GM21367 (cell line): ENCODE data around the gene FOXJ3.

ENCODE experiments used
- ATAC-seq: cut with Tn5 transposase; IDR thresholded peaks from one replicate; pipeline ENCODE4 v1.9.1; 2021; ENCODE audit not compliant: unreplicated experiment

The FOXJ3 gene

DNA sequence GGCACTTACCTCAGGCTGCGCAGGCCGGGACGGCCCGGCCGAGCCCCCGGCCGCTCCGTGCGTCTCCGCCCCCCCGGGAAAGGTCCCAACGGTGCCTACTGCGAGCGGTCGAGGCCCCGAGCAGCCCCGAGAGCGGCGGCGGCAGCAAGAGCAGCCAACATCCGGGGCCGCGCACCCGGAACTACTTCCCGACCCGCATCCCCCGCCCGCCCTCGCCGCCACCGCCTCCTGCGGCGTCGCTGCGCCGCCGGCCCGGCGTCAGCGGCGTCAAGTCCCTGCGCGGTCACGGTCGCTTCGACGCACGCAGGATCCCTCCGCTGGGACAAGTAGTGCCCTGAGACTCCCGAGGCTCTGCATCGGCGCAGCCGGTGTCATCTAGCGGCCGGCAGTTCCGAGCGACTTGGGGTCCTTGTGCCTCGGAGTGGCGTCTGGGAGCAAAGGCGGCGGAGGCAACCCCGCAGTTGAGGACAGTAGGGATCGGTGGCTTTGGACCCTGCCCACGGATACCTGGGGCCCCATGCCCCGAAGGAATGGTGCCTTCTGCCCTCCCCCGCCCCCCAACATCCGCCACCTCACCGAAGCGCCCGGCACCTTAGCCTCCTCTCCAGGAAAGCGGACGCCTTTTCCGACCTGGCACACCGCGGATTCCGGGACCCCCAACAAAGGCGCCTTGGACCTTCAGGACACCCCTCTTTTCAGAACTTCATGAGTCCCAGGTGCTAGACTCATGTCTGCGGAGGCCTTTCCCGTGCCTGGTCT is at the start of gene FOXJ3:
FOXJ3 (minus strand) TSS at position 186 of the 759 bp plus-strand sequence. CDS start 24,142 bp downstream, outside the sequence.
- peak; percentile 64 for ATAC-seq

DNA sequence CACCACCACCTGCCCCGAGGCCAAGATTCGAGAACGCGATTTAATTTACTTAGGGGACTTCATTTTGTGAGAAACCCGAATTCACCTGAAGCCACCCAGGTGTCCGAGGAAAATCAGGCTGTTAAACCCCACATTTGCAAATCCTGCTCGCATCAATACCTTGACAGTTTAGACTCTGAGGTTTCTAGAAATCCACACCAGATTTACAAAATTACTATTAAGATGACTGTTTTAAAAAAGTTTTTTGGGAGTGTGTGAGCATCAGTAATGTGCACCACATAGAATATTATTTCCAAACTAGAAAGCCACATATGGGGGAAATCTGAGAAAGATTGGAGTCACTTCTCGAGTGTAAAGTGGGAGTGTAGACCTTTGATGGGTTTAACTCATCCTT is 46.2 kb upstream of the FOXJ3 start:
- no peak for ATAC-seq

DNA sequence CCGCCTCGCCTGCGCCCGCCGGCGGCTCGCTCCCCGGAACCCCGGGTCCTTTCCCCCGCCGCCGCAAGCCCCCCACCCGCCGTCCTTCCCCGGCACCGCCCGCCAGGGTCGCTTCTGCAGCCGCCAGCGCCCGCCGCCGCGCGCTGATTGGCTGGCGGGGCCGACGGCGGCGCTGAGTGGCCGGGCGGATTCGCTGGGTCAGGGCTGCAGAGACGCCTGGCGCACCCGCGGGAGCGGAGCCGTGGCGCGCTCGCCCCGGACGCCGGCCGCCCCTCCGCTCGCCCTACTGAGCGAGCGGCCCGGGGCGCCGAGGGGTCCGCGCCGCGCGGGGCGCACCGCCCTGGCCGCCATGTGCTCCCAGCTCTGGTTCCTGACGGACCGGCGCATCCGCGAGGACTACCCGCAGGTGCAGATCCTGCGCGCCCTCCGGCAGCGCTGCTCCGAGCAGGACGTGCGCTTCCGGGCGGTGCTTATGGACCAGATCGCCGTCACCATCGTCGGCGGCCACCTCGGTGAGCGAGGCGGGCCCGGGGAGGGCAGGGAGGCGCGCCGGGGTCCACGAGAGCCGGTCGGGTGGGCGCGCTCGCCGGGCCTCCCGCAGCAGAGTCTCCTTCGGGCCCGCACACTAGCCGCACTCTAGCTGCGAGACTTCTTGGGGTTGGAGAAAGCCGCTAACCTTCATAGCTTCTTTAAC is 45.7 kb upstream of the FOXJ3 start, which contains the start of gene RIMKLA:
RIMKLA (plus strand) TSS at position 207 of the 694 bp plus-strand sequence; CDS start at position 350, 143 bp downstream.
- peak; percentile 69 for ATAC-seq

DNA sequence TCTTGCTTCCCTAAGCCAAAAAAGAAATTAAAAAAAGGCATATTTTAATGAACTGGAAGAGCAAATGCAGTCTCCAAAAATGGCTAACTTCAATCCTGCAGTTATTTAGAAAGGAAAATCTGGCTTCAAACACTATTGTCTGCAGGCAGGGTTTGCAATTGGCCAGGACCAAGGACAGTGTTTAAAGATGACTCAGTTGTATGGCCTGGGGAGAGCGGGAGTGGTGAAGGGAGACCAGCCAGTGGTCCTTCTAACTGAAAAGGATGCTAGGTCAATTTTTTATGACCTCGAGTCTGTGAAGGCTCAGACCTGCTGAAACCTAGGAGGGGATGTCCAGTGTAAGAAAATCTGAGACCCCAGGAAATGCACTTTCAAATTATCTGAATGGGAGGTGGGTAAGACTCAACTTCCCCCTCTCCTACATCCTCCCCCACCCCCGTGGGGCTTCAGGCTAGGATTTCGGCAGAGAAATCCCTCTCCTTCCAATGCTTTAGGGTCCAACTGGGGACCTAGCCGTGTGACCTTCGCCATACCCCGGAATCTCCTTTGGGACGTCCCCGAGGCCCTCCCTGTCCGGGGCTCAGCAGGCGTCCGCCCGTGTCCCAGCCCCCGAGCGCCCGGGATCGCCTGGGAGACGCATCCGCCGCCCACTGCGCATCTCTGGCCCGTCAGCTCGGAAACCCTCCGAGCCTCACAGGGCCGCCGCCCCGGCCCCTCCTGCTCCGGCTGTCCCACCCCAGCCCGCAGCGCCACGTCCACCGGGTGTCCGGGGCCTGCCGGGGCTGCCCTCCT is 45.0 kb upstream of the FOXJ3 start:
- peak; percentile 35 for ATAC-seq

DNA sequence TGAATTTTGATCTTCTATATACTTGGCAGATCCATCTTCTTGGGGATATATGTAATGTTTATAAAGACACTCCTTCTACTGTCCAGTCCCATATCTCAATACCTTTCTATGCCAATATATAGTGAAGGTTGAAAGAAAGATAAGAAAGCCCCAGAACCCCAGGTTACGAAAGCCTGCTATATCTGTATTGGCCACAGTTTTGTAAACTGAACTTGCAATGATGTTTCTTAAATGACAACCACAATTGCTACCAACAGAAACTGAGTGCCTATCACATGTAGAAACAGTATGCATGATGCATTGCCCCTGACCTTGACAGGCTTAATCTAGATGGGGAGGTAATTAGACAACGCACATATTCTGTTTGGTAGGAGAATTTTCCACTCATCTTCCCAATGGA is 37.8 kb upstream of the FOXJ3 start:
- no peak for ATAC-seq

DNA sequence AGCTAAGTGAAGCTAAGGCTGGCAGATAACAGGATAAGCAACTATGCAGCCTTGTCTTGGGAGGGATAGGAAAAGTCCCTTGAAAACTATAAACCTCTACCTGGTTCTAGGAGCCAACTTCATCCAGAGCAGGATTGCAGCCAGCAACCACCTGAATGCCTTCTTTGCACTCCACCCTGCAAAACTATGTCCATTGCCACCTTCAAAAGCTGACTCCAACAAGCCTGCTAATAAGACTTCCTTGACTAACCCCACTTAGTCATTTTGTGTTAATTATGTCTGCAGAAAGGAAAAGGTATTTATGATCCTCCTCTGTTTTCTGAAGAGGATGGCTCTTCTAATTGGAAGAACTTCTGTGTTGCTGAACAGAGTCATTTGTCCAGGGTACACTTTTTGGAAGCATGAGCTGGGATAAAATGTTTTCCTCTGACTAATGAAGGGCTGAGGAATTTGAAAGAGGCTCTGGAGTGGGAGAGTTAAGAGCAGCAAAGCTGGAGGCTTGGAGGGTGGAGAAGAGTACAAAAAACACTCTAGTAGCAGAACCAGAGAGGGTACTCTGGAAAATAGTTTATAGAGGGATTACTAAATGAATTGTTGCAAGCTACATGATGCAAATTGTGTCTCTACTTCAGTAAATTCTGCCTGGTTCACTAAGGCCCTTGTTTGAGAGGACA is 36.0 kb upstream of the FOXJ3 start:
- ATAC-seq, result no peak

DNA sequence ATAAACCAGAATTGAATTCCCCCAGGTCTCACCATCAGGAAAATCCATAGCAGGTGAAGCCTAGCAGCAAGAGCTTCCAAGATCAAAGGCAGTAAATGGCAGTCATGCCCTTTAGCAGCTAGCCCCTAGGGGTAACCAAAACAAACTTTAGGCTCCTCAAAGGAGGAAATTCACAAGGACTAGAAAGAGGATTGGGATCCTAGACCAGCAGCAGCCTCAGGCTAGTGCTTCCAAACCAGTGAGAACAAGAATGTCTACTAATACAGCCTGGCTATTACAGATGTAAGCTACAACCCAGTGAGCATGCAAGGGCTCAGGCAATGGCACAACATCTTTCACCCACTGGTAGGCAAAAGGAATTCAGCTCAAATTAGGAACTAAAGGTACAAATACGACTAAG is 34.4 kb upstream of the FOXJ3 start:
- no peak for ATAC-seq

DNA sequence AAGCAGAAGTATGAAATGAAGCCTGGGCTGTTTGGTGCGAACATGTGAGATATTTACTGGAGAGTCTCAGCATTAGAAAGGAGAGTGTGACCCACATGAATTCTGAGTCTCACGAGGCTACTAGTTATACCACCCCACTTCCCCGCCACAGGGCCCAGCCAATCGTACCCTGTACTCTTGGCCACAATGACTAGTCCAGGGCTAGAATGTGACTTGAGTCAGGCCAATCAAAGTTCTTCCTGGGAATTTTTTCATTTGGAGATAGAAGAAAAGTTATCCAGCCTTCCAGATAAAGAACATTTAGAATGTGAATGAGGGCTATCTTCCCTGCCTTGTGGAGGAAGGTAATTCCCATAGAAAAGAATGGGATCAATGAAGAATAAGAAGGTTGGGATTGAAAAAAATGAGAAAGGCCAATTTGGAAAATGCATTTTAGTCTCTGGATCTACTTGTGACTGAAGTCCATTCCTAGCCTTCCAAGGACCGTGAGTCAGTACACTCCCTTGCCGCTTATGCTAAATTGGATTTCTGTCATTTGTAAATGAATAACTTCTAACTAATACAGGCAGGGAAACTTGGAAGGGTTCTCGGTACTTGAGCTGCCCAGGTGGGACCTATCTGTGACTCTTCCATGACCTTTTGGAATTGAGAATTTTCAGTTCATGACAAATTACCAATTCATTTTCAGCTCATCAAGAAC is 33.2 kb upstream of the FOXJ3 start:
- ATAC-seq, result no peak

DNA sequence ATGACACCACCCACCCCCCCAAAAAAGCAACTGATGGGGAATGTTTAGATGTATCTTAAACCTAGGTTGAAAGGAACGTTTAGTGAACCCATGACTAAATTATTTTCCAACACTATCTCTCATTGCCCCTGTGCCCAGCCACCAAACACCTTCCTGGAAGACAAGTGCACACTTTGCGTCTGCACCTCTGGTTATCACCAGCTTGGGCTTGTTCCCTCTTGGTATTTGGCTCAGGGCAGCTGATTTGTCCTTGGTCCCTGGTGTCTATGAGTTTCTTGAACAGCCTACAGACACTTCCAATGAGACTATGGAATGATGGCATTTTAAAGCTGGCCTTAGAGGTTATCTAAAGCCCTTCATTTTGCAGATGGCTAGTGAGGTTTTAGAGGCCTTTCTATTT is 30.1 kb upstream of the FOXJ3 start:
- no peak for ATAC-seq

DNA sequence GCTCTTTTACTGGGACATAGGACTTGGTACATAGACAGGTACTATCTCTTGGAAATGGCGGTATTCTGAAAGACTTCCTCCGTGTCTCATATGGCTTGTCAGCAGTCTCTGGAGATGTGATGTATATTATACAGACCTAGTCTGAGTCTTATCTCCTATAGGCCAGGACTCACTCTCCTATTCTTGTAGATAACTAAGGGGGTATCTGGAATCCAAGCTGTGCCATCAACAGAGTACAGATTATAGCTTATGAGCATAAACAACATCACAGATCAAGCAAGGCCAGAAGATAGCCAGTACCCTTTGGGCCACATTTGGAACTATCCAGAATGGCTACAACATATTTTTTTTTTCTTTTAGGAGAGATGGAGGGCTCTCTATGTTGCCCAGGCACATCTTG is 29.5 kb upstream of the FOXJ3 start:
- no peak for ATAC-seq

DNA sequence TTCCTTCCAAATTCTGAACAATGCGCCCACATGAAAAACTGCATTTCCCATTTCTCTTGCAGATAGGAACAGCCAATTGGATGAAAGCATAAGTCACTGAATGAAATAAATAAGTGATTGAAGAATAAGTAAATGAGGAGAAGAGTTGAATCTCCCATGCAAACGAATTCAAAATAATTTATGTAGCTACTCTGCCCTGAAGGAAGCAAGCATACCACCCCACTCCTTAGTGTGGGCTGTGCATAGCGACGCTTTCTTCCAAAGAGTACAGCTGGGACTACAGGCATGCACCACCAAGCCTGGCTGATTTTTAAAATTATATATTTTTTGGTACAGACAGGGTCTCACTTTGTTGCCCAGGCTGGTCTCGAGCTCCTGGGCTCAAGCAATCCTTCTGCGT is 29.1 kb upstream of the FOXJ3 start:
- no peak for ATAC-seq

DNA sequence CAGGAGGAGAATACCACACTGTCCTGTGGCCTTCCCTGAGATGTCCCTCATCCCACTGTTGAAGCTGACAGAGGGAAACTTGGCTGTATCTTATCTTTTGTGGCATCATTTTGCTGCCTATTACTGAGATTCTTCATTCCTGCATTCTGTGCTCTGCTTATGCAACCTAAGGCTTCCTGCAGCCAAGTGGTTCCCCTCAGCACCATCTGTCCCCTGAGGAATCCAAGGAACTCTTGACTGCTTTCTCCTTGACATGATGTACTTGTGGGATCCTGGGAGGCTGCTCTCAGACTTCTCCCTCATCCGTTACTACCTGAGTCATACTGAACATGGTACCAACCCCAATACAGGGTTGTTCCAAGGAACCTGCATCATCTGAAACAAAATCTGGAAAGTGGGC is 24.4 kb upstream of the FOXJ3 start:
- ATAC-seq, result no peak

DNA sequence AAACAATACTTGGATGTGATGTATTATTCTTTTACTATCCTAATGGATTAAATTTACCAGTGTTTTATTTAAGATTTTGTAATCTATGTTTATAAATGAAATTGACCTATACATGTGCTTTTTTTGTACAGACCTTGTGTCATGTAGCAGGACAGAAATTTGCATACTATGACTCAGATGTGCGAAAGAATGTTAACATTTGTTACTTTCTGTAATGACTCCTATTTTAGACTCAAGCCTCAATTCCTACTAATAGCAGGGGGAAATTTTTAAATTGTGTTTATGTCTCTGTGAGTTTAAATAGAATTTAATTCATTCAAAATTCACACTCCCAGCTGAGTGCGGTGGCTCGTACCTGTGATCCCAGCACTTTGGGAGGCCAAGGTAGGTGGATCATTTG is 23.8 kb upstream of the FOXJ3 start:
- ATAC-seq, result no peak

DNA sequence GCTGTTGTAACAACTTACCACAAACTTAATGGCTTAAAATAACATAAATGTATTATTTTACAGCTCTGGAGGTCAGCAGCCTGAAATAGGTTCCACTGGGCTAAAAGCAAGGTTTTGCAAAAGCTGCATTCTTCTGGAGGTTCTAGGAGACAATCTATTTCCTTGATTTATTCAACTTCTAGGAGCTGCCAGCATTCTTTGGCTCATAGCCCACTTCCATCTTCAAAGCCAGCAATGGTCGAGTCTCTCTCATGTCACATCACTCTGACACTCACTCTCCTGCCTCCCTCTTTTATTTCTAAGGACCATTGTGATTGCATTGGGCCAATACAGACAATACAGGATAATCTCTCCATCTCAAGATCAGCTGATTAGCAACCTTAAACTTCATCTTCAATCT is 15.1 kb upstream of the FOXJ3 start:
- ATAC-seq, result no peak

DNA sequence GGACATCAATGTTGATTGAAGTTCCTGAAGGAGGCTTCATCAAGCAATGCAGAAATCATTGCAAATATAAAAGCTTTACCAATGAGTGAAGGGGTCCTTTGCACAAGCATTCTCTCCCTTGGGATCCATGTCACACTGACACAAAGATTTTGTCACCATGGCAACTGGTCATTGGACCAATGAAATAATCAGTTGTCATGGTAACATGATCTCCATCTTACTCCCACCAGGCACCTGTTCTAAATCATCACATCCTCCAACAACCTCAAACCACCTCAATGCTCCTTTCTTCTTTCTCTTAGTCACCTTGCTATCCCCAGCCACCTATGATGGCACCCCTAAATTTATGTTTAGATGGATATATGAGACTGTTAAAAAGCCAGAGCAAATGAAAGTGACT is 13.5 kb upstream of the FOXJ3 start:
- no peak for ATAC-seq

DNA sequence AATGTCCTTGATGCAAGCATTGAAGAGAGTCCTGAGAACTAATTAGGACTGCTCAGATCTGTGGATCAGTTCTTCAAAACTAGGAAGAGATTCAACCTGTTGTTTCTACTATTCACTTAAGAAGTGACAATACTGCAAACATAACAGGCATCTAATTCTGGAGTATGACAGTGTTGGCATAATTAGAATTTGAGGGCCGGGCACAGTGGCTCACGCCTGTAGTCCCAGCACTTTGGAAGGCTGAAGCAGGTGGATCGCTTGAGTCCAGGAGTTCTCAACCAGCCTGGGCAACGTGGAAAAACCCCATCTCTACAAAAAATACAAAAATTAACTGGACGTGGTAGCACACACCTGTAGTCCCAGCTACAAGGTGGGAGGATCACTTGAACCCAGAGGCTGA is 8.0 kb upstream of the FOXJ3 start:
- ATAC-seq, result no peak

DNA sequence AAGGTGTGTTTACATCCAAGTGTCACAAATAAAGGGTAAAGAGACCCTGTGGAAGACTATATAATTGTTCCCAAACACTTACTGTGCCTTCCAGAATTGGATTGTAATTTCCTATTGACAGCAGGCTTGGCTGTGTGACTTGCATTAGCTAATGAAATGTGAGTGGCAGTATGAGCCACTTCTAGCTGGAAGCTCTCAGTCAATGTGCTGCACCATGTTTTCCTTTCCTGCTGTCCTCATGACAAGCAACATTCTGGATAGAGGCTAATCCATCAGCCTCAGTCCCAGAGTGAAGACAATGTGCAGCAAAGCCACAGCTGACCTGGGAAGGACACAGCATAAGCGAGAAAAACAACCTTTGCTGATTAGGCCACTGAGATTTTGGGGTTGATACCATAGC is 5.9 kb upstream of the FOXJ3 start:
- ATAC-seq, result no peak

DNA sequence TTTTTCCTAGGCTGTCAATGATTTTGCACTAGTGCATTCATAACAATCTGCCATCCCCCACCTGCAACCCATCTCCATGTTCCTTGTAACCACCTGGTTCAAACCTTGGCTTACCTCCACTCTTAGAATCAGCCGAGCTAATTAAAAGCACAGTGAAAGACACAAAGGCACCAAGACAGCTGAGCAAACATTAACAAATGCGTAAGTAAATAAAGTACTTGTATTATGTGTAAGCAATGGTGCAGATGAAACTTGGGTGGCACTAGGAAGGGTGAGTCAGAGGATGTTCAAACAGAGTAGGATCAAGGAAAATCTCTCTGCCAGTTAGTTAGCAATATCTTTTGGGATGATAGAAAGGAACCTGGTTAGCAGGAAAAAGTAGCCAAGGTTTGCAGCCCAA is 5.1 kb upstream of the FOXJ3 start:
- ATAC-seq, result no peak

DNA sequence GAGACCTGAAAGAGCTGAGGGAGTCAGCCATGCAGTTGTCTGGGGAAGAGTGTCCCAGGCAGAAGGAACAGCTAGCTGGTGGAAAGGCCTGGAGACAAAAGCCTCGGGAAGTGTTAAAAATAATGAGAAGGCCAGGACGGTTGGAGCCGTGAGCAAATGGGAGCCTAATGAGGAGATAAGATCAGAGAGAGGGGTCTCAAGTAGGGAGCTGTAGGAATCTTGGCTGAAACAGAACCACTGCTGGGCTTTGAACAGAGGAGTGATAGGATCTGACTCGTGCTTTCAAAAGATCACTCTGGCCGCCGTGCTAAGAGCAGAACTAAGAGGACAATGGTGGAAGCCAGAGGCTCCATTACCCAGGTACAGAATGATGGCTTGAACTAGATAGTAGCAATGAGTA is 1.9 kb upstream of the FOXJ3 start:
- no peak for ATAC-seq

DNA sequence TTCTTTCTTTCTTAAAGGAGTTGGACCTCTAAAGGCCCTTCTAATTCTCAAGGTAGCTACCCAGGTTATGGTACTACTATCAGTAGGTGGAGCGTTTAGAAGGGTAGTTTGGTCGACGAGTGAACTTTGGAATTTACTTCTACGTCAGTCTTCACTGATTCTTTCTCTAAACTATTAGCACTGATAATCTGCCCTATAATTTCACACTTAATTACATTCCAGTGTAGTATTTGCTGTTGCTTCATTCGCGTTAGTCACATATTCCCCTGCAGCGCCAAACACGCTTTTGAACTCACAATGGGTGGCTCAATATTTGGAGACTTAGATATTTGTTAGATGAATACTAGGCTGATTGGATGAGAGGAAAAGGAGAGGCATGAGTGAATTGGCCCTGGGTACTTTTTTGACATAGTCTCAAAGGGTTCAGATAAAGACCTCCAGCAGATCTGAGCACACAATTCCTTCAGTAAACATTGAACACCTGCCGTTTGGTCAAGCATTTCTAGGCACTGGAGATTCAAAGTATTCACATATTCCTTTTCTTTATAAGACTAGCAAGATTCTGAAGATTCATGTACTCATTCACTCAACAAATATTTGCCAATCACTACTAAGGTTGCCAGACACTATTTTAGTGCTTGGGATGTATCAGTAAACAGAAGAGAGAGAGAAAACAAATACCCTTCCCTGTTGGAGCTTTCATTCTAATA is 929 bp upstream of the FOXJ3 start:
- ATAC-seq, result no peak
